ENCODE results near the gene KY.

DNA sequence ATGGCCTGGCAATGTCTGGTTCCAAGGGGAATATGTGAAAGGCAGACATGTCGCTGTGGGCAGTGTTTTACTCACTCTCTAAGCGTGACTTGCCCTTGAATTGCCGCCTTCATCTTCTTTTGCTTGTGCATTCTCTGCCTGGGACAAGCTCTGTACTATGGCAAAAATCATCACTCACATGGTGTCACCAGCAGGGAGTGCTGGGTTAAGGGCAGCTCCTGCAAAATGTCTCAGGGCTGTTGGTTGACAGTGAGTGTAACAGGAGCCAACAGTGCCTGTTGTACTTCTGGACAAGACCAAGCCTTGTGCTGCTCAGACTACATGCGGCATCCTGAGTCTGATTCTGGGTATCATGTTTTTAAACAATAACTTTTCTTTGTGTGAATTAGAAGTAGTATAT is 45.3 kb upstream of the KY start:
- no peak for TF ChIP-seq TCF12 (IDR thresholded peaks at IDR 0.05; ENCODE audit: low read depth)
- no peak for TF ChIP-seq TAF1 (IDR thresholded peaks at IDR 0.05; ENCODE audit: low read depth)
- TF ChIP-seq, protein P1, sequence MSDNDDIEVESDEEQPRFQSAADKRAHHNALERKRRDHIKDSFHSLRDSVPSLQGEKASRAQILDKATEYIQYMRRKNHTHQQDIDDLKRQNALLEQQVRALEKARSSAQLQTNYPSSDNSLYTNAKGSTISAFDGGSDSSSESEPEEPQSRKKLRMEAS (IDR thresholded peaks at IDR 0.05): no peak
- no peak for TF ChIP-seq CREB1 (IDR thresholded peaks at IDR 0.05; ENCODE audit: low read depth)
- no peak for TF ChIP-seq NFIC (IDR thresholded peaks at IDR 0.05)
- TF ChIP-seq RAD21 (IDR thresholded peaks at IDR 0.05; ENCODE audit: low read depth): no peak
- TF ChIP-seq FOXM1 (IDR thresholded peaks at IDR 0.05; ENCODE audit: borderline replicate concordance, low read depth): no peak
- TF ChIP-seq, protein P2, sequence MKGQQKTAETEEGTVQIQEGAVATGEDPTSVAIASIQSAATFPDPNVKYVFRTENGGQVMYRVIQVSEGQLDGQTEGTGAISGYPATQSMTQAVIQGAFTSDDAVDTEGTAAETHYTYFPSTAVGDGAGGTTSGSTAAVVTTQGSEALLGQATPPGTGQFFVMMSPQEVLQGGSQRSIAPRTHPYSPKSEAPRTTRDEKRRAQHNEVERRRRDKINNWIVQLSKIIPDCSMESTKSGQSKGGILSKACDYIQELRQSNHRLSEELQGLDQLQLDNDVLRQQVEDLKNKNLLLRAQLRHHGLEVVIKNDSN (IDR thresholded peaks at IDR 0.05): no peak
- no peak for TF ChIP-seq REST (IDR thresholded peaks at IDR 0.05; ENCODE audit: low read depth)
- no peak for TF ChIP-seq EP300 (IDR thresholded peaks at IDR 0.05; ENCODE audit: borderline replicate concordance)
- no peak for TF ChIP-seq TEAD4 (IDR thresholded peaks at IDR 0.05)
- TF ChIP-seq CEBPB (IDR thresholded peaks at IDR 0.05): no peak
- no peak for TF ChIP-seq ZBTB7A (IDR thresholded peaks at IDR 0.05; ENCODE audit: low read depth)
- no peak for TF ChIP-seq EGR1 (IDR thresholded peaks at IDR 0.05)

Measured in Ishikawa (cell line).